ENCODE results near the gene ABHD12B.

DNA sequence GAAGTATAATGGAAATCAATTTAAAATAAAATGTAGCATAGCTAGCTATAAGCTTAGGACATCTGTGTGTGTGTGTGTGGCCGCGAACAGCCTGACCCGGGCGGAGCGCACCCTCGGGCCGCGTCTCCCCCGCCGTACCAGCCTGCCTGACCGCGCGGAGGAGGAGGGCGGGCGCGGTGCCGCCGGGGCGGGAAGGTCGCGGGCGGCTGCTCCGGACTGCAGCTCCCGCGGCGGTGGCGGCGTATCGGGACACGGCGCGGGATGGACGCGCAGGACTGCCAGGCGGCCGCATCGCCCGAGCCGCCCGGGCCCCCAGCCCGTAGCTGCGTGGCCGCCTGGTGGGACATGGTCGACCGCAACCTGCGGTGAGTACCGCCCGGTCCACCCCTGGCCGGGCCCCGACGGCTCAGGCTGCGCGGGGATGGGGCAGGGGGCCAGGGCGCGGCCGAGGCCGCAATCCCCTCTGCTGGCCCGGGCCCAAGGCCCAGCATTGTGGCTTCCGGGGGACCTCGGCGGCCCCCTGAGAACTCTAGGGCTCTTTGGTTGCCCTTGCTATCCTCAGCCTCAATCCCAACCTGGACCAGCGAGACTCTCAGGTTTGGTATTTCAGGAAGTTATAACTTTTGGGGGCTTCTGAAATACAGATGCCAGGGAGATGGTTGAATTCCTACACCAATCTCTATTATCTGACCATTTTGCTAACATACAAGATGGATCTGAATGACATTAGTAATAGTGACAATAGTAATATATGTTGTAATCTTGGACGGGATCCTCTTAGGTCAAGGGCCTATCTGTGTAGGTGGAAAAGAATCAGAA, at the start of gene ABHD12B:
- TF ChIP-seq POLR2AphosphoS5 (IDR thresholded peaks at IDR 0.05; ENCODE audit: borderline replicate concordance, low read depth, low read length) (no peak), EZH2 (IDR thresholded peaks at IDR 0.05) (no peak)

Measured in SK-N-MC (cell line).